Activated naive CD8-positive, alpha-beta T cell treated with anti-CD3 and anti-CD28 coated beads for 36 hours (primary cell): ENCODE data around the gene DQX1. TPM values are rescaled to one million over a fixed set of nuclear protein-coding genes. Genes with fewer than 3 reads are reported as not detected.
A peak's percentile ranks its signal among the peaks of the same experiment; 100 is the strongest.
"Not testable (repeated sequence)": the region's sequence is repeated elsewhere in the genome, so short reads cannot be mapped to it uniquely, and the experiment has no call there.

Experiments used
- DNase-seq: peaks from one replicate; pipeline ENCODE4 v3.0.0; 2021
- H3K27ac Mint-ChIP-seq: one replicate; pipeline ENCODE4 v1.8.0; 2022; ENCODE audit warnings: mild to moderate bottlenecking, moderate library complexity, mixed read lengths
- H3K27me3 Mint-ChIP-seq: one replicate; pipeline ENCODE4 v1.8.0; 2022; ENCODE audit warnings: mild to moderate bottlenecking, mixed read lengths
- H3K36me3 Mint-ChIP-seq: one replicate; pipeline ENCODE4 v1.8.0; 2021; ENCODE audit warnings: mild to moderate bottlenecking, mixed read lengths
- H3K4me1 Mint-ChIP-seq: one replicate; pipeline ENCODE4 v1.8.0; 2021; ENCODE audit warnings: mixed read lengths
- H3K4me3 Mint-ChIP-seq: one replicate; pipeline ENCODE4 v1.8.0; 2022; ENCODE audit warnings: mild to moderate bottlenecking, moderate library complexity, mixed read lengths
- H3K9me3 Mint-ChIP-seq: one replicate; pipeline ENCODE4 v1.8.0; 2022; ENCODE audit warnings: mixed read lengths
- total RNA-seq, 2 experiments: library from RNA; stranded (reverse); gene quantifications; one replicate each; pipeline ENCODE4 v1.2.3, GENCODE V29; 2021

Gene DQX1
- total RNA-seq, 2 experiments from 2014 or later, result 0.16 to 0.27 TPM

DNA sequence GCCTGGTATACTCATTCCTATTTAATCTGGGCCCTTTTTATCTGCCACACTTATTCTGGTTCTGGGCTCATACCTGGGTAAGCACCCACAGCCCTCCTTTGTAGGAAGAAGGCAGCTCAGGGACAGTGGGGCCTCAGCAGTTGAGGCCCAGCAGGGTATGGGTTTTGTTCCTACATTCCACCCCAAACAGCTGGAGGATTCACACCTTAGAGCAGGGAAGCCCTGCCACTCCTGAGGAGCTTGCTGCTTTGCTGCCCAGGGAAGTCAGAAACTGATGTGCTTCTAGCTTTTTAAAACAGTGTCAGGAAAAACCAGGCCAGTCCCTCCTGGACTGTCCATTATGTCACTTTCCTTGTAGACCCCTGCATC is 25.5 kb downstream of the DQX1 start:
- H3K27me3 Mint-ChIP-seq, result peaks cover 80% of the 10 kb centered on the region
- peaks cover 16% of the 10 kb centered on the region for H3K36me3 Mint-ChIP-seq
- no peak overlapping the region for H3K27ac Mint-ChIP-seq
- no peaks in the 10 kb centered on the region for H3K9me3 Mint-ChIP-seq
- DNase-seq, result no peak
- no peak overlapping the region for H3K4me3 Mint-ChIP-seq
- H3K4me1 Mint-ChIP-seq, result peaks cover 33% of the 10 kb centered on the region

DNA sequence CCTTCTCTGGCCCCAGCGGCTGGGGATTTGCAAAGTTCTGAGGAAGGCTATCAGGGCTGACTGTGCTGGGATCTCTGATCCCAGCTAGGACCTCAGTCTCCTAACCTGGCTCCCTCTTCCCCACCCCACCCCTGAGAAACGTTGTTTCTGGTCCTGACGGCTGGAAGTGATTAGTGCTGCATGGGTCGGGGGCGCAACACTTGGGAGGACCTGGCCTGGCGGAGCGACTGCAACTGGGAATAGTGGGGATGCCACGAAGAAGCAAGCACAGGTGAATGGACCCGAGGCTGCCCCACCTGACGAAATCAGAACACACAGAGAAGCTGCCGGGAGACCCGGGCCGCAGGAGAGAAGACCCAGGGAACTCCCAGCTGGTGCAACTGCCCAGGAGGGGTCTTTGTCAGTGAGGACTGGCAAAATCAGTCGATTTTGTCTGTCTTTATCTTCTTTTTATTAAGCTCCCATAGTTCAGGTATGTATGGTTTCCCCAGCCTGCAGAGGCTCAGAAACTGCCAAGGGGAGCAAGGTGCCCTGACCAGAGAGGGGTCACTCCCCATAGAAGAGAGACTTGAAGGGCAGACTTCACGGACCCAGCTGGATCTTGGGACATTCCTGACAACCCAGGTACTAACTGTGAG is 26.0 kb downstream of the DQX1 start:
- Mint-ChIP-seq H3K36me3 (peaks cover 11% of the 10 kb centered on the region), H3K4me3 (peak overlapping the region; percentile 25), H3K9me3 (no peaks in the 10 kb centered on the region), H3K27ac (no peak overlapping the region), H3K4me1 (peaks cover 32% of the 10 kb centered on the region), H3K27me3 (peaks cover 77% of the 10 kb centered on the region)
- DNase-seq, result no peak

- Mint-ChIP-seq H3K4me1 (peaks cover 32% of the 10 kb centered on the region), H3K36me3 (peaks cover 5% of the 10 kb centered on the region), H3K9me3 (no peaks in the 10 kb centered on the region), H3K27me3 (peaks cover 70% of the 10 kb centered on the region), H3K27ac (peak within 1 kb of the TSS; percentile 65), H3K4me3 (peak within 1 kb of the TSS; percentile 73)
- peak; percentile 51 for DNase-seq
Measured at GRCh38 chr2:74499267-74499939, 26.6 kb downstream of the DQX1 start, which contains the start of gene LBX2. Gene LBX2 (minus strand): TSS chr2:74499603. CDS start chr2:74499537, 66 bp downstream.

- H3K27ac Mint-ChIP-seq, result peak overlapping the region; percentile 65
- H3K4me1 Mint-ChIP-seq, result peaks cover 32% of the 10 kb centered on the region
- H3K4me3 Mint-ChIP-seq, result peak overlapping the region; percentile 73
- no peak for DNase-seq
- H3K27me3 Mint-ChIP-seq, result peaks cover 63% of the 10 kb centered on the region
- H3K9me3 Mint-ChIP-seq, result no peaks in the 10 kb centered on the region
- H3K36me3 Mint-ChIP-seq, result peaks cover 7% of the 10 kb centered on the region
Measured at GRCh38 chr2:74498500-74499266, 27.3 kb downstream of the DQX1 start.

DNA sequence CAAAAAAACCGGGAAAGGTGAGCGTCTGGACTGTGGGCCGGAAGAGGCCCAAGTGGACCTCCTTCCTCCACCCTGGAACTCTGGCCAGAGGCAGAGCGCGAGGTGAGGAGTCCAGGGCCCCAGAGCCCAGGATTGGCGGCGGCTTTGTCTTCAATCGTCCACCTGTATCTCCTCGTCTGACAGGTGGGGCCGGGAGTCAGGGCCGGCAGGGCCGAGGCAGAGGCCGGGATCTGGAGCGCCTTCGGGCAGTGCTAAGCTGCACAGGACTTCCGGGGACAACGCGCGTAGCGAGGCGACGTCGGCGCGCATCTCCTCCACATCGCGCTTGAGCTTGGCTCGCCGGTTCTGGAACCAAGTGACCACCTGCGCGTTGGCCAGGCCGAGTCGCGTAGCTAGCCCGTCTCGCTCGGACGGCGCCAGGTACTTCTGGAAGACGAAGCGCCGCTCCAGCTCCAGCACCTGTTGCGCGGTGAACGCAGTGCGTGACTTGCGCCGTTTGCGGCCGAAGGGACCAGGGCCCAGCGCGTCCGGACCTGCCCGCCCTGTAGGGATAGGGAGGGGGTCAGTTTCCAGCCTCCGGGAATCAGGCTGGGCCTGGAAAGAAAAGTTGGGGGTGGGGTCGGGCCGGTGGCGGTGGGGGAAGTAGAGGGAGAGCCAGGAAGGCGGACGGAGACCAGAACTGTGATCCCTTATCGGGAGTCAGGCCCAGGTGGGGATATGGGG is 28.1 kb downstream of the DQX1 start:
- H3K4me1 Mint-ChIP-seq, result peaks cover 28% of the 10 kb centered on the region
- H3K9me3 Mint-ChIP-seq, result no peaks in the 10 kb centered on the region
- no peak for DNase-seq
- peak overlapping the region; percentile 73 for H3K4me3 Mint-ChIP-seq
- H3K27me3 Mint-ChIP-seq, result peaks cover 56% of the 10 kb centered on the region
- no peak overlapping the region for H3K27ac Mint-ChIP-seq
- H3K36me3 Mint-ChIP-seq, result peaks cover 10% of the 10 kb centered on the region

DNA sequence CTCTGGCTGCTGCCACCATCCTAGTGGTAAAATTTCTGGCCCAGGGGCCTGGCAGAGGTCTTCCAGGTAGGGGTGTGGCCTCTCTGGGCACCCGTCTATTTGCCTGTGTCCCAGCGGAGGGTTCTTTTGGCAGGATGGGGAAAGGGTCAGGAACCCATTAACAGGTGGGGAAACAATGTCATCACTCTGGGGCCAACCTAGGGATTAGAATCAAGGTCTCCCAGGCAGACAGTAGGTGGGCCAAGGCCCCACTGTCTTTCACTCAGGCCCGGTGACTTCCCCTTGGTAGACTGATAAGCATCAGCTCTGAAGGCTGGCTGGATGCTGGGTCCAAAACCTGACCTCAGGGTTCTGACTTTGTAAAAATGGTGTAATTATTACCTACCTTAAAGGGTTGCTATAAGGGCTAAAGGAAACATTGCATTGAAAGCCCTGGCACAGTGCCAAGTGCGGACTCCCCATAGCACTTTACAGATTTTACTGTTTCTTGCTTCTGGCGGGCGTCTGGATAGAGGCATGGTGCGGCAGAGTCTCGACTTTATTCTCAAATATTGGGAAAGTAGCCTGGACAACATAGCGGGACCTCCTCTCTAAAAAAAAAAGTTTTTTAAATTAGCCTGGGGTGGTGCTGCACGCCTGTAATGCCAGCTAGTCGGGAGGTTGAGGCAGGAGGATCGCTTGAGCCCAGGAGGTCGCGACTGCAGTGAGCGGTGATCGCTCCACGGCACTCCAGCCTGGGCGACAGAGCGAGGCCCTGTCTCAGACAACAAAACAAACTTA is 28.8 kb downstream of the DQX1 start:
- peak overlapping the region; percentile 73 for H3K4me3 Mint-ChIP-seq
- no peak for DNase-seq
- peaks cover 11% of the 10 kb centered on the region for H3K36me3 Mint-ChIP-seq
- peaks cover 23% of the 10 kb centered on the region for H3K4me1 Mint-ChIP-seq
- H3K9me3 Mint-ChIP-seq, result no peaks in the 10 kb centered on the region
- H3K27me3 Mint-ChIP-seq, result peaks cover 48% of the 10 kb centered on the region
- H3K27ac Mint-ChIP-seq, result no peak overlapping the region

DNA sequence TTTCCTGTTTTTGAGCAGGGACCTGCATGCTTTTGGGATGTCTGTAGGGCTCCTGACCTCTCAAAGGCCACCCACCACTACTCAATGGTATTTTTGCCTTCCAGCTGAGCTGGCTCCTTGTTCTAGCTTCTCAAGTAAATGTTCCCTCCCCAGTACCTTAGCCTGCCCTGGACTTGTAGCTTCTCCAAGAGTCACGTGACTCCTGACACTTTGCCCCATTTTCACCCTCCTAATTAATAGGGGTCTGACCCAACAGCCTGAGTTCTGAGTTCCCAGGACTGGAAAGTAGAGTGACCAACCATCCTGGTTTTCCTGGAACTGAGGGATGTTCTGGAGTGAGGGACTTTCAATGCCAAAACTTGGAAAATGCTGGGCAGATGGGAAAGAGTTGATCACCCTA is 30.6 kb downstream of the DQX1 start:
- Mint-ChIP-seq H3K27ac (no peak overlapping the region), H3K4me3 (no peak overlapping the region), H3K4me1 (peaks cover 19% of the 10 kb centered on the region), H3K27me3 (peaks cover 31% of the 10 kb centered on the region), H3K36me3 (peaks cover 12% of the 10 kb centered on the region), H3K9me3 (no peaks in the 10 kb centered on the region)
- DNase-seq, result no peak

GRCh38 chr2:74493546-74493945 is 32.5 kb downstream of the DQX1 start:
- Mint-ChIP-seq H3K27ac (peak overlapping the region; percentile 4), H3K4me3 (no peak overlapping the region), H3K36me3 (peaks cover 12% of the 10 kb centered on the region), H3K4me1 (peaks cover 10% of the 10 kb centered on the region), H3K9me3 (no peaks in the 10 kb centered on the region), H3K27me3 (peaks cover 13% of the 10 kb centered on the region)
- no peak for DNase-seq

- H3K27ac Mint-ChIP-seq, result no peak overlapping the region
- no peak for DNase-seq
- H3K27me3 Mint-ChIP-seq, result no peaks in the 10 kb centered on the region
- no peaks in the 10 kb centered on the region for H3K4me1 Mint-ChIP-seq
- H3K4me3 Mint-ChIP-seq, result no peak overlapping the region
- H3K9me3 Mint-ChIP-seq, result no peaks in the 10 kb centered on the region
- peaks cover 12% of the 10 kb centered on the region for H3K36me3 Mint-ChIP-seq
Measured at GRCh38 chr2:74491648-74492544, 34.1 kb downstream of the DQX1 start.

GRCh38 chr2:74489906-74490305 is 36.1 kb downstream of the DQX1 start:
- DNase-seq, result no peak
- Mint-ChIP-seq H3K27ac (no peak overlapping the region), H3K9me3 (no peaks in the 10 kb centered on the region), H3K4me3 (no peak overlapping the region), H3K27me3 (no peaks in the 10 kb centered on the region), H3K36me3 (peaks cover 16% of the 10 kb centered on the region), H3K4me1 (no peaks in the 10 kb centered on the region)

DNA sequence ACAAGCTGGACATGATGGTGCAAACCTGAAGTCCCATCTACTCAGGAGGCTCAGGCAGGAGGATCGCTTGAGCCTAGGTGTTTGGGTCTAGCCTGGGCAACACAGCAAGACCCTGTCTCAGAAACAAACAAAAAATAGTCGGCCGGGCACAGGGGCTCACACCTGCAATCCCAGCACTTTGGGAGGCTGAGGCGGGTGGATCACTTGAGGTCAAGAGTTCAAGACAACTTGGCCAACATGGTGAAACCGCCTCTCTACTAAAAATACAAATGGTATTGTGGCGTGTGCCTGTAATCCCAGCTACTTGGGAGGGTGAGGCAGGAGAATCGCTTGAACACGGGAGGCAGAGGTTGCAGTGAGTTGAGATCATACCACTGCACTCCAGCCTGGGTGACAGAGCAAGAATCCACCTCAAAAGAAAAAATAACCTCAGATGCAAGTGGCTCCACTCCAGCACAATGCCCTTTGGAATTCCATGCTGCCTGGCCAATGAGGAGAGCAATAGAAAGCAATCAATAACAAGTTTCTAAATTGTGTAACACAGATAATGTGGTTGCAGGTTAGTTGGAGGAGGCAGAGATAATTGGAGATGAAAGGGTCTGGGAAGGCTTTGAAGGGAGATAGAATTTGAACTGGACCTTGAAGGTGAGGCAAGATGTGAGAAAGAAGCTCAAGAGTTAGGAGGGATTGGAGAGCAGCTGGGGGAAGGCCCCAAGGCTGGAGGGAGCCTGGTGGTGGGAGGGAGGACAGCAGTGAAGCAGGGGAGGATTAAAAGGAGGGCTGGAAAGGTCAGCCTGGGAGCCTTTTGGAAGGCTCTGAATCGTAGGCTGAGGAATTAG is 37.2 kb downstream of the DQX1 start:
- Mint-ChIP-seq H3K4me3 (no peak overlapping the region), H3K36me3 (peaks cover 11% of the 10 kb centered on the region), H3K4me1 (peaks cover 4% of the 10 kb centered on the region), H3K27me3 (no peaks in the 10 kb centered on the region), H3K27ac (no peak overlapping the region), H3K9me3 (no peaks in the 10 kb centered on the region)
- DNase-seq, result no peak

DNA sequence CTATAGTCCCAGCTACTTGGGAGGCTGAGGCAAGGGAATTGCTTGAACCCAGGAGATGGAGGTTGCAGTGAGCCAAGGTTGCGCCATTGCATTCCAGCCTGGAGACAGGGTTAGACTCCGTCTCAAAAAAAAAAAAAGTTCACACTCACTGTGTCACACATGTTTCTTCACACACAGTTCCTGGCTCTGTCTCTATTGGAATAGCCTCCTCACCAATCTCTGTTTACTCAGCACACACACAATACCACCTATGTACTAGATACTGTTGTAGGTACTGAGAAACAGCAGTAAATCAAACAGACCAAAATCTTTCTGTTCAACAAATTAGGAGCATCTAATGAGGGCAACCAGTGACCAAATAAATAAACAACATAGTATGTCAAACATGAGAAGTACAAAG is 39.9 kb downstream of the DQX1 start:
- no peaks in the 10 kb centered on the region for H3K9me3 Mint-ChIP-seq
- no peak for DNase-seq
- no peak overlapping the region for H3K27ac Mint-ChIP-seq
- no peaks in the 10 kb centered on the region for H3K27me3 Mint-ChIP-seq
- peaks cover 14% of the 10 kb centered on the region for H3K4me1 Mint-ChIP-seq
- H3K4me3 Mint-ChIP-seq, result no peak overlapping the region
- H3K36me3 Mint-ChIP-seq, result peaks cover 11% of the 10 kb centered on the region

GRCh38 chr2:74483675-74484164 is 42.3 kb downstream of the DQX1 start:
- not testable (repeated sequence) for H3K27me3 Mint-ChIP-seq, DNase-seq, H3K9me3 Mint-ChIP-seq
- Mint-ChIP-seq H3K4me3 (peak overlapping the region; percentile 99), H3K36me3 (peaks cover 25% of the 10 kb centered on the region), H3K27ac (peak overlapping the region; percentile 100), H3K4me1 (peaks cover 27% of the 10 kb centered on the region)
